NCI-H2227 (cell line): ENCODE data around the gene DRP2.
"Not testable (repeated sequence)": the region's sequence is repeated elsewhere in the genome, so short reads cannot be mapped to it uniquely, and the experiment has no call there.

Experiments used
- DNase-seq: peaks from one replicate; lab custom pipeline; 2025; ENCODE audit not compliant: unreplicated experiment; lab: John Stamatoyannopoulos, UW

DRP2 gene, protein sequence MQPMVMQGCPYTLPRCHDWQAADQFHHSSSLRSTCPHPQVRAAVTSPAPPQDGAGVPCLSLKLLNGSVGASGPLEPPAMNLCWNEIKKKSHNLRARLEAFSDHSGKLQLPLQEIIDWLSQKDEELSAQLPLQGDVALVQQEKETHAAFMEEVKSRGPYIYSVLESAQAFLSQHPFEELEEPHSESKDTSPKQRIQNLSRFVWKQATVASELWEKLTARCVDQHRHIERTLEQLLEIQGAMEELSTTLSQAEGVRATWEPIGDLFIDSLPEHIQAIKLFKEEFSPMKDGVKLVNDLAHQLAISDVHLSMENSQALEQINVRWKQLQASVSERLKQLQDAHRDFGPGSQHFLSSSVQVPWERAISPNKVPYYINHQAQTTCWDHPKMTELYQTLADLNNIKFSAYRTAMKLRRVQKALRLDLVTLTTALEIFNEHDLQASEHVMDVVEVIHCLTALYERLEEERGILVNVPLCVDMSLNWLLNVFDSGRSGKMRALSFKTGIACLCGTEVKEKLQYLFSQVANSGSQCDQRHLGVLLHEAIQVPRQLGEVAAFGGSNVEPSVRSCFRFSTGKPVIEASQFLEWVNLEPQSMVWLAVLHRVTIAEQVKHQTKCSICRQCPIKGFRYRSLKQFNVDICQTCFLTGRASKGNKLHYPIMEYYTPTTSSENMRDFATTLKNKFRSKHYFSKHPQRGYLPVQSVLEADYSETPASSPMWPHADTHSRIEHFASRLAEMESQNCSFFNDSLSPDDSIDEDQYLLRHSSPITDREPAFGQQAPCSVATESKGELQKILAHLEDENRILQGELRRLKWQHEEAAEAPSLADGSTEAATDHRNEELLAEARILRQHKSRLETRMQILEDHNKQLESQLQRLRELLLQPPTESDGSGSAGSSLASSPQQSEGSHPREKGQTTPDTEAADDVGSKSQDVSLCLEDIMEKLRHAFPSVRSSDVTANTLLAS

DNA sequence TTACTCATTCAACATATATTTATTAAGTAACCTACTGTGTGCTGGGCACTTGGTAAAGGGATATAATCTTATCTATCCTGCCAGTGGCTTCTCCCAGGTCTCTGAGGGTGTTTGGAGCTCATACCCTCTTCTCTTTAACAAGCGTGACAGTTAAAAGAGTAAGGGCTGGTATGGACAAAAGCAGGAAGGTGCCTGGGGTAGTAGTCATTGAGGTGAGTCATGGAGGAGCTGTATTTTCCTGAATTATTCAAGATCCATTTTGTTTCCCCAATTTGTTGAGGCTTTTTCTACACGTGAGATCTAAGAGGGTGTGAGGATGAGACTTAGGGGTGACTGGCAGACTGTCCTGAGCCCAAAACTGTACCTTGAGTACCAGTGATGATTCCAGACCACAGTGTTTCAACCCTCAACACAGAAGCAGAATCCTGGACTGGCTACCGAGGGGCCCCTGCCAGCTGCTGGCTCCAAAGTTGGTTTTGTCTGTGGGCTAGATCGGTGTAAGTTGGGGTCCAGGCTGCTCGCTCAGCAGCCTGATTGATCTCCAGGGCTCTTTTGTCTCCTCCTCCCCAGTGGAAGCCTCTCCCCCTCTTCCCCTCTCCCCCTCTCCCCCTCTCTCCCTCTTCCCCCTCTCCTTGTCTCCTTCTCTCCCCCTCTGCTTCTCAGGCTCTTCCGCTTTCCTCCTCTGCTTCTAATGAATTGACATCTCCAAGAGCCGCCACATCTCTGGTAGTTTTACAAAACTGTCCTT lies at the start of gene DRP2:
DRP2 (plus strand) TSS at position 671 of the 748 bp plus-strand sequence. CDS start 11,862 bp downstream, outside the sequence.
- no peak for DNase-seq

DNA sequence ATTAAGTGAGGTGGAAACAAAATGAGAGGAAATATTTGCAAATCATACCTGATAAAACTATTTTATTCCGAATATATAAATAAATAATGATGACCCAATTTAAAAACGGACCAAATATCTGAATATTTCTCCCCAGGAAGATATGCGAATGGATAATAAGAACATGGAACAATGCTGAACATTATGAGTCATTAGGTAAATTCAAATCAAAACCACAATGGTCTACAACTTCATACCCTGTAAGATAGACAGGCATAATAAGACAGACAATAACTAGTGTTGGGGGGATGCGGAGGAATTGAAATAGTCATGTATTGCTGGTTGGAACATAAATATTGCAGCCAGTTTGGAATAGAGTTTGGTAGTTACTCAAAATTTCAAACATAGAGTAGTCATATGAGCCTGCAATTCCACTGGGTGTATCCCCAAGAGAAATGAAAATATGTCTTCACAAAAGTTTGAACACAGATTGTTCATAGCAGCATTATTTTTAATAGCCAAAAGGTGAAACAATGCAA lies 47.6 kb upstream of the DRP2 start:
- DNase-seq = no peak

DNA sequence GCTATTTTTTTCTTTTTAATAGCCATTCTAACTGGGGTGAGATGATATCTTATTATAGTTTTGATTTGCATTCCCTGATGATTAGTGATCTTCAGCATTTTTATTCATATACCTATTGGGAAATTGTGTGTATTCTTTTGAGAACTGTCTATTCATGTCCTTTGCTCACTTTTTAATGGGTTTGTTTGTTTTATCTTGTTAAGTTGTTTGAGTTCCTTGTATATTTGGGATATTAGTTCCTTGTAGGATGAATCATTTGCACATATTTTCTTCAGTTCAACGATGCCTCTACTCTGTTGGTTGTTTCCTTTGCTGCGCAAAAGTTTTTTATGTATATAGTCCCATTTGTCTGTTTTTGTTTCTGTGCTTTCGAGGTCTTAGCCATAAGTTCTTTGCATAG lies 43.1 kb upstream of the DRP2 start:
- no peak for DNase-seq

DNA sequence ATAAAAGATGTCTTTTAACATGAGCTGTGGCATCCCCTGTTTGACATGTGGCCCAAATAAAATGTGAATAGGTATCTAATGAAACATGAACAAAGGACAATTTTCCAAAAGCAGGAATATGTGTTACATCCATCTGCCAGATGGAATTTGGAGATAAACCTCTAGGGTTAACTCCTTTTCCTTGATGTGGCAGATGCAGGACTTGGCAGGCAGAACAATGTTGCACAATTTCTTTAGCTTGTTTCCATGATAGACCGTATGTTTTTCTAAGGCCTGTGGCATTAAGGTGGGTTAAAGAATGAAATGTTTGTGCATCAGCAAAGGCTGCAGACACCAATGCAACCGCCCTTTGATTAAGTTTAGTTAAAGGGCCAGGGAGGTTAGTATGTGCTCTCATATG lies 34.7 kb upstream of the DRP2 start:
- not testable (repeated sequence) for DNase-seq

DNA sequence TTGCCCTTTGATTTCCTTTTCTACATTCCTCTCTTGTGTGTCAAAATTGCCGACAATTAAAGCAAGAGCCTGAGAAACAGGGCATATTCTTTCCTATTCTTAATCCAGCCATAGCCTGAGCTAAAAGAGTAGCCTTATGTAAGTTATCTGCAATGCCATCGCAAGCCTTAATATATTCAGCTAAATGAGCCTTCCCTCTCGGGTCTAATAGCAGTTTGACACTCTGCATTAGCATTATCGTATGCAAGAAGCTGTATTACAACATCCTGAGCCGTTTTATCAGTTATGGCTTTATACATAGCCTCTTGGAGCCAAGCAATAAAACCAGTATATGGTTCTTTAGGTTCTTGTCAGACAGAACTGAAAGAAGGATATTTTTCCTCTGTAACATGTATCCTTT lies 31.6 kb upstream of the DRP2 start:
- not testable (repeated sequence) for DNase-seq

DNA sequence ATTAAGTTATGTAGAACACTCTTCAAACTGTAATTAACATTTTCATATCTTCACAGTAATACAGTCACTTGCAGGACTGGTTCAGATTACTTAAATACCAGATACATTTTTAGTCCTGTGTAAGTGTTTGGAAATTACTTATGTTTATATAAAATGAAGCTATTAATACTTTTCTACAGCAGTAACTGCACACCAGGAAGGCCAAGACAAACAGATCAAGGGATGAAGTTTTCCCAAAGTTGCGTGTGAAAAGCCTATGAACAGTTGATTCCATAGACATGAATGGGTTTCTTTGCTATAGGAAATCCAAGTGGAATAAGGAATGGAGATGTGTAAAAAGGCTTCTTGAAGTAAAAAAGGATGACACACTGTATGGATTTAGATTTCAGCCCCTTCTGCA lies 28.9 kb upstream of the DRP2 start:
- DNase-seq = no peak

DNA sequence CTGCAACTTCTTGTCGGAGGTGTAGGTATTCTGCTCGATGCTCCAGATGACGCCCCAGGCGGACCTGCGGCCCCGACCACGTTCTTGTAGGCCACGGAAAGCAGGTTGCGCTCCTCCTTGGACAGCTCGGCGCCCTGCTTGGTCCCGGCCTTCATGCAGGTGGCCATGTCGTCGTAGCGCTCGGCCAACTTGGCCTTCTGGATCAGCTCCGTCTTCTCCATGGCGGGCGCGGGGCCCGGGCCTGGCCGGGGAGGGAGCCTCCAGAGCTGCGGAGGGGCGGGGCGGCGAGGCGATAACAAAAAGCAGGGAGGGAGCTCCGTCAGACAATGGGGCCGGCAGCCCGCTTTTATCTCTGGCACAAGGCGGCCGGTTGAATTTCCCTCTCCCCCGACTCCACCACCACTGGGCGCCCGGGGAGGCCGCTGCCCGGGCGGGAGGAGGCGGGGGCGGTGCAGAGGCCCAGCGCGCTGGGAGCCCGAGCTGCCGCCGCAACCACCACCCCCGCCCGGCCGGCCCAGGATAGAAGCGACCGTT lies 28.3 kb upstream of the DRP2 start:
- DNase-seq = peak; percentile 36

DNA sequence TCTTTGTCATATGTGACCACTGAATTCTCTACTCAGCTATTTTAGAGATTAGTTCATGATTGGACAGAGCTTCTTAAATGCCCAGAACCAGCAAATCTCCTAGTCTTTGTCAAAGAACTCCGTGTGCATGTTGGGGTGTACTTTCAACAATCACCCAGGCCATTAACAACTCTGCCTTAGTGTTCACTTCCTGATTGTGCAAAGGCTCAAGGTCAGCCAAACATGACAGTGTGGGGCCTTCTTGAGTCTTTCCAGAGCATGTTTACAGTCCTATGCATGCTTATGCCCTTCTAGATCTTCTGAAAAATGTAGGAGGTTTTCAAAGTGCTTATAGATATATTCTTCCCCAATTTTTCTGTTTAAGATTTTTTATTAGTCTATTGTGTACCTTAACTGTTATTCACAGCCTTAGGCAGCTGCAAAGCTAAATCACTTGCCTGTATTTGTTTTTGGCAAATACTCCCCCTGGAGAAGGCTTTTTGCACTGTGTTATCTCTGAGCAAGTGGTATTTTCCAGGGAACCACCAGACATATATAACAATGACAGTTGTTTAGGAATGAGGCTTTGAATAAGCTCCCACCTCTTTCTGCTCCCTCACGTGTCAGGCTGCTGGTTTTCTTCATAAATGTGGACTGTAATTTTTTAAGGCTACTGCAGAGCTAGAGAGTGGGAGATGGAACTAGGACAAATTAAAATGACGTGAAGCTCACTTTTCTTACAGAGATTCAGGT lies 24.0 kb upstream of the DRP2 start:
- no peak for DNase-seq

DNA sequence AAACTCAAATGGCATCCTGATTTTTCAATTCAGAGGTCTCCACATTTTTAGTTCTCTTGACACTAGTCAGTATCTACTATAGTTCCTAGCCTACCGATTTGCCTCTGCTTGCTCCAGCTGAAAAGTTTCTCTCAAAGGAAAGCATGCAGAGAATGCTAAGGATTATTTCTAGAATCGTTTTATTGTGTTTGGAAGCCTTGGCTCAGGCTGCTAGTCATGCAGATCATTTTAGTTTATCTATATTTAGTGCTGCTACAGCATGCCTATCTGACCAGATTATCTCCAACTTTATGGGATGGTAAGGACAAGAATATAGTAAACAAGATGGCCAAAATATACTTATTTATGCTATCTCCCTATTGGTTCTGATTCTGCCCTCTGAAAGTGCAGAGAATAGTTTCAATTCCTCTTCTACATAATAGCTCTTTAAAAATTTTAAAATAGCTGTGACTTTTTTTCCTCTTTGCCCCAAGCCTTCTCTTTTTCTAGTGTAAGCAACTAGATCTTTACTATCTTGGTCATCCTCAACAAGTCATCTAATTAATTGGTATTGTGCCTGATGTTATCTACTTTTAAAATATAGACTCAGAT lies 15.7 kb upstream of the DRP2 start:
- no peak for DNase-seq

DNA sequence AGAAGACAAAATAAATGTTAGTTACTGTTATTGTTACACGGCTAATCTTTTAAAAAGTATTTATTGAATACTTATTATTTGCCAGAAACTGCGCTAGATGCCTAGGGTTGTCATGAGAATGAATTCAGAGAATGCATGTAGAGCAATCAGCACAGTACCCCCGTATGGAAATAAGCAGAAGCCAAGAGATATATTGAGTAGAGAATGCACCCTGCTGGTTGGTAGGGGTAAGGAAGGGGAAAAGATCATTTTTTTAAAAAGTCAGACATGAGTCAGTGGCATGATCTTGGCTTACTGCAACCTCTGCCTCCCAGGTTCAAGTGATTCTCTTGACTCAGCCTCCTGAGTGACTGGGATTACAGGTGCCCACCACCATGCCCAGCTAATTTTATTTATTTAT lies 13.1 kb upstream of the DRP2 start:
- no peak for DNase-seq

DNA sequence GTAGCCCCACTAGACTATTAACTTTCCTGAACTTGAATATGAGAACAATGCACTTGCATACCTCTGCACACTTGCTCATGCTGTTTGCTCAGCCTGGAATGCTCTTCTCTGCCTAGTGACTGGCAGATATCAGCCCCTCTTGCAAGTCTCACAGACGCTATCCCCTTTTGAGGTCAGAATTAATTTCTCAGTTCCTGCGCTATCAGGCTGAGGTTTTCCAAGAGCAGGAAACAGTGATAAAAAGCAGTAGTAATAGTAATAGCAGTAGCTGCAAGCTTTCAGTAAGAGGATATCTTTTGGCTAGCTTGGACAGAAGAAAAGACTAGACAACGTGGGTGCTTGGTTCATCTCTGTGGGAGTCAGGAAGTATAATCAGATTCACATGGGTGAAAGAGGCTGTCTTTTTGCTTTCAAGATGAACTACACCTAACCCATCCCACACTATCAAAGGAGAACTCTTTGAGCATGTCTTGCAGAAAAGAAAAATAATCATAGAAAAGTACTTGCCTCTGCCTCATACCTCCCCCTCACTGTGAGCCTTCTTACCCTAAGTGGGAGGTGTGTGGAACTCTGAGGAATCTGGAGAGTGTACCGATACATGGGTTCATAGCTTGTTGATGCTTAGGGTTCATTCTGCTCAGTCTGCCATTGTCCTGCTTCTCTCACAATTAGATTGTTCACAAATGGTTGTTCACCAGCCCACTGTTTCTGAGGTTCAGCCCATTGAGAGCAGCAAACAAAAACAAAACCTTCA lies 11.3 kb upstream of the DRP2 start:
- DNase-seq = no peak

DNA sequence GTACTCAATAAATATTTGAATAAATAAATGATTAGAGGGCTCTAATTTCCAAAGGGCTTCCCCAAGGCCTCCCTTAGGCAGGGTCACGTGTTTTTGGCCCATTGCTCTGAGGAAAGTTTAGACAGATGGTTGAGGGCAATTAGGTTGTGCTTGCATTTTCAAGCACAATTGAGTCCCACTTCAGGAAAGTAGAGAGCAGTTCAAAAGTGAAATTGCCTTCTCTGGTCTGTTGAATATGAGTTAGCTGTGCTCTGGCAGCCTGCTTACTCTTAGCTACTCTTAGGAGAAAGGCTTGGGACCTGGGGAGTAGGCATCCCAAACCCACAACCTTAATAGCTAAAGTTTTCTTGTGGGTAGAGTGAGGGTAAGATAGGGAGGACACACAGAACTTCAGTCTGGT lies 9.0 kb upstream of the DRP2 start:
- no peak for DNase-seq

DNA sequence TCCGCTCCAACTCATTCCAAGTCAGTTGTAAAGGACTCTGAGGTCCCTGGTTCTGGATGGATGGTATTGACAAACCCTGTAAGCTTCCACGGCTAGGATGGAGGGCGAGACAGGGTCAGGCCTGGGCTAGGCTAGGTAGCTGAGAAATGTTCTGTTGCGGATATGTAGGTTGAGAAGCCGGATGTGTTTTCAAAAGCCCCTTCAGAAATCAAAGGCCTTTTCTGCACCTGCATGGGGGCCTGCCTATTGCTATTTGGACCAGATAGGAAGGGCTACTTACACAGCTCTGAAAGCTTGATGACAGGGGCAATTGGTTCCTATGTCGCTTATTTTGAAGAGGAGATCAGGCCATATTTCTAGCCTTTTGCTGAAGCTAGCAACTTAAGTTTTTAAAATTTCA lies 1.9 kb upstream of the DRP2 start:
- DNase-seq = no peak

DNA sequence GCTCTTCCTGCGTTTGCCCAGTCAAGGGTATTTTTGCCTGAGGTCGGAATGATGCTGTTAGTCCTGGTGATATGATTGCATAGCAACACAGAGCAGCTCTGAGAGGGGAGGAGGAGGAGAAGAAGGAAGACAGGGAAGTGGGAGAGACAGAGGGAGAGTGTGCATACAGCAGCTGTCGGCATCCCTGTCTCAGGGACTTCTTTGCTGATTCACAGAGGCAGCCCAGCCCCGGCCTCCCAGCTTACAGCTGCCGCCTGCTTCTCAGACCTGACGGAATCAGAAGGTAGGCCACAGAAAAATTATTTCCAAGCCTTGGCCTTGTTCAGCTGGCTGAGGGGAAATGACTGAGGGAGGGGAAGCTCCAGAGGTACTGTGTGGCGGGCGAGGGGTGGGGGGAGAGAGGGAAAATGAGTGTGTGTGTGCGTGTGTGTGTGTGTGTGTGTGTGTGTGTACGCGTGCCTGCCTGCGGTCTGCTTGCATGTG lies 319 bp downstream of the DRP2 start:
- peak; percentile 83 for DNase-seq

DNA sequence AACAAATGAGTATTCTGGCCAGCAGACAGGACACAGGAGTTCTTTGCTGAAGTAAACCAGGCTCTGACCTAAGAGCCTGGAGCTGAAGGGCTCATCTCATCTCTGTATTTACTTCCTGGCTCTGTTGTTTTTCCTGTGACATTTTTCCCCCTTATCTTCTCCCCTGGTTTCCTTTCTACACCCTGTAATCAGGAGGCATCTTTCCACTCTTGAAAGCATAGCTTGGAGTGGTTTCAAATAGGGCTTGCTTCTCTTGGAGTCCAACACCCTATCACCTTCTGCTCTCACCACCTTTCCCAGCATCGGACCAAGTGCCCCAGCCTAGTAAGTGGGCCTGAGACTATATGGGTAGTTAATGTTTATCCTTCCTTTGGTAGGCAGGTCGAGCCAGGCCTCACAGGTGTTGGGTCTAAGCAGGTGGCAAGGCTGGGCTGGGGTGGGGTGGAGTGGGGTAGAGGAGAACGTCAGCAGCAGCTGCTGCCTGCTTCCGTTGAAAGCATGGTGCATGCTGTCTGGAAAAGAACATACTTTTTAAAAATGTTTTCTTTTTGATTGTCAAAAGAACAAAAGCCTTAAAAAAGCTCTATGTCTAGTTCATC lies 1.2 kb downstream of the DRP2 start:
- DNase-seq = peak; percentile 49

DNA sequence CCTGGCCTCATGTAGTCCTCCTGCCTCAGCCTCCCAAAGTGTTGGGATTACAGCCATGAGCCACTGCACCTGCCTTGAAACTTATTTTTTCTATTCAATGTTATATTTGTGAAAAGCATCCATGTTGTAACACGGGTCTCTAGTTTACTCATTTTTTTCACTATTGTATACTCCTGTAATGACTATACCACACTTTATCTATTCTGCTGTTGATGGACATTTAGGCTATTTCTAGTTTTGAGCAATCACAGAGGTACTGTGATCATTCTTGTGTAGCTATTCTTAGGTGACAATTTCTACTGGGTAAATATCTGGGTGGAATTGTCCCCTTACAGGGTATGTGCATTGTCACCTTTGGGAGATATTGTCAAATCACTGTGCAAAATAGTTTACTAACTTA lies 3.6 kb downstream of the DRP2 start:
- DNase-seq = no peak

DNA sequence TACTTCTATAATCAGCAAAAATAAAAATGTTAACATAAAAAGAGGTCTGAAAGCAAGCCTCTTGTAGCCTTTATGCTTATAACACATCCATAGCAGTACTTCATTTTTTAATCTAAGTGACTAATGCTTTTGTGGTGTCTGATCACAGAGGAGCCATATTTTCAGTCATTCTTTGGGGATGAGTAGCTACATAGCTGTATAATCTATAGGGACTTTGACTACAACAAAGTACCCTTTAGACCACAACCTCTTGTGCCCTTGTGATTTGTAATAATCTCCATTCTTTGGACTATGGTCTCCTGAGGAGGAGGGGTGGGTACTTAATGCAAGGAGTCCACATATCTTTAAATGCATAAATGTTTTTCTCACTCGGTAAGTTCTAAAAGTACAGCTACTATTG lies 9.6 kb downstream of the DRP2 start:
- no peak for DNase-seq

DNA sequence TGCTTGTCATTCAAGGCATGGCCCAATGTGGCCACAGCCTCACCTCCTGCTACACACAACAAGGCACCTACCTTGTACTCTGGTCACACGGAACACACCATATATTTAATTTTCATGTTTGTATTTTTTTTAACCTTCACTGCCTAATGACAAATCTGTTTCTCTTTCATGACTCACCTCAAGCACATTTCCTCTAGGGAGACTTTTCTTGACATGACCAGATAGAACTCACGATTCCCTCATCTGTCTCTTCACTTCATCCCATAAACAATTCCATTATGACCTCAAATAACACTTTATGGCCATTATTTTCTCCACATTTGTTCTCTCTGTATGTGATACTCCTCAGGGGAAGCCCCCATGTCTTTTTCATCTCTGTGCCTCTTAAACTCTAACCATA lies 11.1 kb downstream of the DRP2 start:
- no peak for DNase-seq

DNA sequence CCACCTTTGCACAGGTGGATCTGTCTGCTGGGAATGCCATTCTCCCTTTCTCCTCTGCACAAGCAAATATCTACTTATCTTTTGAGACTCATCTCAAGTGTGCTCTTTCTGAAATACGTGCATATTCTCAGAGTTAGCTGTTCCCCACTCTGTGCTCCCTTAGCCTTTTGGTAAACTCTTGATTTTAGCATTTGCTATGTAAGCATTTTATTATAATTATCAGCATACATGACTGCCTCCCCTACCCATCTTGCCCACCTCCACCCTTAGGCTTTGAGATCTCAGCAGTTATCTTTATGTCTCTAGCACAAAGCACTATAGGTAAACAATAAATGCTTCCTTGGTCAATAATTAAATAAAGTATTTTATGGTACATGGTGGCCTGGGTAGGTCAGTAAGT lies 11.5 kb downstream of the DRP2 start:
- DNase-seq = no peak
